NOMO-1 treated with dmso at 0.1 percent for 144 hours (cell line): ENCODE data around the gene SWAP70.
"Not testable (repeated sequence)": the region's sequence is repeated elsewhere in the genome, so short reads cannot be mapped to it uniquely, and the experiment has no call there.

ENCODE experiments used
- DNase-seq: peaks from one replicate; lab custom pipeline; 2025; ENCODE audit not compliant: unreplicated experiment; lab: John Stamatoyannopoulos, UW

Gene SWAP70

DNA sequence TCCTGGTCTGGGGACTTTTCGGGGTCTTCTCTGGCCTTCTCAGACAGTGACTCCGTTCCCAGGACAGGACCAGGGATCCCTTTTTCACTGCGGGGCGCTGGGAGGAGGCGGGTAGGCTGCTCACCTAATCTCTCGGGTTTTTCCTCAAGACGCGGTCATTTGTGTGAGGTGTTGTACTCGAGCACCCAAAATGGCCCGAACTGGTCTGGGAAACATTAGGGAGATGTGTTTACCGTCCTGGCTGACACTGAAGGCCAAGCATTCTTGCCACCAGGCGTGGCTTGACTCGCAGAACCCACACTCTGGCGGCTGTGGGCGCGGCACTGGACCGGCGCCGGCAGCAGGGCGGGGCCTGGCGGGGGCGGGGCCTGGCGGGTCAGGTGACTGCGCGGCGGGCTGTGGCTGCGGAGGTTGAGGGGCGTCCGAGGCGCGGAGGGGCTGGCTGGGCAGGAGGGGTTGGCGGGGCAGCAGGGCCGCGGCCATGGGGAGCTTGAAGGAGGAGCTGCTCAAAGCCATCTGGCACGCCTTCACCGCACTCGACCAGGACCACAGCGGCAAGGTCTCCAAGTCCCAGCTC is at the start of gene SWAP70:
Gene SWAP70 (plus strand): TSS at position 379 of the 577 bp plus-strand sequence. CDS start 103 bp downstream, at position 482.
- peak; percentile 59 for DNase-seq

DNA sequence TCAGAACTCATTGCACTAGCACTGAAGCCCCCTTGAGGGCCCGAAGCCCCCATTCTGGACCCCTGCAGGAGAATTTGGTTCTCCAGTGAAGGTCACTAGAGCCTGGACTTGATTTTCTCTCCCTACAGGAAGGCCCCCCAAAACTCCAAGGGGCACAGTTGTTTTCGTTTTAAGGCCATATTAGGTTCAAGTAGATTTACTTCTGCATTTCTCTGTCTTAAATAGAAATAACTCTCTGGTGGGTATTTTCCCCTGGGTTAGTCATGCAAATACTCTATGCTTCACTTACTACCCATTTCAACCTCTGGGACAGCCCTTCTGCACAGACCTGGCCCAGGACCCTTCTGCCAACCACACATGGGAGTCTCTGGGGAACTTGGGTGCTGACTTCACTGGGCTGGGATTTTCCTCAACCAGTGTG is 48.8 kb upstream of the SWAP70 start:
- no peak for DNase-seq

DNA sequence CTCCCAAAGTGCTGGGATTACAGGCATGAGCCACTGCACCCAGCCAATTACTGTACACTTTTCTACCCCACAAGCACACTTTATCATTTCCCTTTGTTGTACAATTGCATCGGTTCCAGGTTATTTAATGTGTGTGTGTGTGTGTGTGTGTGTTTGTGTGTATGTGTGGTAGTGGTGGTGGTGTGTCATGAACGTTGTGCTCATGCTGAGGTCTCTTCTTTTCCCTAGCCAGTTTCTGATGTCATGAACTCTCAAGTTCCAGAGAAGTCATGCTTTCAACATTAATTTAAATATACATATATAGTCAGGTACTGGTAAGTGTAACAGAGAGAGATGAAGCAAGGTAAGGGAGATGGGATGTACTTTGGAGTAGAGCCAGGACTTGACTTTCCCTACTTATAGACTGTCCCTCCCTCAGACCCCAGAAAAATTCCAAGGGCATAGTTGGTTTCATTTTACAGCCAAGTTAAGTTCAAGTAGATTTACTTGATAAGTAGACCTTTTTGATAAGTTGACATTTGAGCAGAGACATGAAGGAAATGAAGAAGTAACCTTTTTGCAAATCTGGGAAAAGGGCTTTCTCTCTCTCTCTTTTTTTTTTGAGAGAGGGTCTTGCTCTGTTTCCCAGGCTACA is 47.7 kb upstream of the SWAP70 start:
- DNase-seq: no peak

DNA sequence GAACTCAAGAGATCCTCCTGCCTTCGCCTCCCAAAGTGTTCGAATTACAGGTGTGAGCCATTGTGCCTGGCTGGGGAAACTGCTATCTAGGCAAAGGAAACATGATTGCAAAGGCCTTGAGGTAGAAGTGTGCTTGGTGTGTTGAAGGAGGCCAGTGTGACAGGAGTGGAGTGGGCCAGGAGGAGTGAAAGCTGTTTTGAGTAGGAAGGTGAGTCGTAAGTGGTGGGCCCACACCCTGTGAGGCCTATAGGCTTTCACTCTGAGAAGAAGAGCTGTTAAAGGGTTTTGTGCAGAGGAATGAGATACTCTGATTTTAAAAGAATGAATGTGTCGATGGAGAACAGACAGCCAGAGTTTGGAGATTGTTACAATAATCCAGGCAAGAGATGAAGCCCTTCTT is 47.0 kb upstream of the SWAP70 start:
- no peak for DNase-seq

DNA sequence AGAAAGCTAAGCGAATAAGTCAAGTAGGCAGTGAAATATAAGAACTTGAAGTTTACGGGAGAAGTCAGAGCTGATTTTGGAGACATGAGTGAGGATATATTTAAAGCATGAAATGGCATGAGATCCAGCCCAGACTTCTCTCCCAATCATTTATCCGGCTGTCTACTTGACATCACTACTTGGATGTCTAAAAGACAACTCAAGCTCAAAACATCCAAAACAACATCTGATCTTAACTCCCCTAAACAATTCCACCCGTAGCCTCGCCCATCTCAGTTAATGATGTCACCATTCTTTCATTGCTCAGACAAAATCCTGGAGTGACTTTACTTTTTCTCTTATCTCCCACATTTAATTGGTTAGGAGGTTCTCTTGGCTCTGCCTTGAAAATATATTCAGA is 45.9 kb upstream of the SWAP70 start:
- DNase-seq: no peak

DNA sequence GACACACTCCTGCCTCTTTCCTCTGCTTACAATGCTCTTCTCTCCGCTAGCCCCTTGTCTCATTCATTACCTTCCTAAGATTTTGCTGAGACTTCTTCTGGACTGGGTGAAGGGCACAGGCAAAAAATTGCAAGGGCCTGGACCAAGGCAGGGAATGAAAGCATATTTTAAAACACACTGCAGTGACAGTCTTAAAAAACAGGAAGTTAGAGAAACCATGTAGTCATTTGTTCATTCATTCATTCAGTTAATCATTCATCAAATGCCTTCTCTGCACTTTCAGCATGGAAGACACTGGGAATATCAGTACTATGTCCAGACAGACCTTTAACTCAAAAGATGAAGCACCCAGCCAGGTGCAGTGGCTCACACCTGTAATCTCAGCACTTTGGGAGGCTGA is 44.9 kb upstream of the SWAP70 start:
- no peak for DNase-seq

DNA sequence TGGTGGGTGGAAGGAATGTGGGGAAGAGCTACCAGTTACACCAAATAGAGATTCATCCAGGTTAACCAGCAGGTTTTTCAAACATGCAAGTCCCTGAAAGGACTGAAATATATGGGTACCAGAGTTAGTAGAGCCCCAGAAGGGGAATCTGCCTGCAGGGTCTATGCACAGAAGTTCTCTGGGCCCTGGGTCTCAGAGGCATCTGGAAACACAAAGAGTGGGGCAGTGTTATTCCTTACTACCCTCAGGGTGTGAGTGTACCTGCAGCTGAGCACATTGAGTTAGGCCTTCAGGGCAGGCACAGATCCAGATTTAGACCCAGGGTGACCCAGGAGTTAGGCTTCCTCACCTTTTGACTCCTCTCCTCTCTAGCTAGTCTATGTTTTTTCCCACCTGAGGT is 43.9 kb upstream of the SWAP70 start:
- DNase-seq: no peak

GRCh38 chr11:9622353-9622752 is 41.5 kb upstream of the SWAP70 start:
- not testable (repeated sequence) for DNase-seq

GRCh38 chr11:9623053-9623452 is 40.8 kb upstream of the SWAP70 start:
- not testable (repeated sequence) for DNase-seq

DNA sequence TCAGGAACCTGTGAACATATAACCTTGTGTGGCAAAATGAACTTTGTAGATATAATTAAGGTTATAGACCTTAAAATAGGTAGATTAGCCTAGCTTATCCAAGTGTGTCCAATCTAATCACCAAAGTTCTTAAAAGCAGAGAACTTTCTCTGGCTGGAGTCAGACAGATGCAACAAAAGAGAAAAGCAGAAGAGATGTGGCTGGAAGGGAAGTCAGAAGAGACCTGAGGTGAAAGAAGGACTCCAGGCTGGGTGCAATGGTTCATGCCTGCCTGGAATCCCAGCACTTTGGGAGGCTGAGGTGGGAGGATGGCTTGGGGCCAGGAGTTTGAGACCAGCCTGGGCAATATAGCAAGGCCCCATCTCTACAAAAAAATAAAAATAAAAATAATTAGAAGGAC is 39.4 kb upstream of the SWAP70 start:
- no peak for DNase-seq

DNA sequence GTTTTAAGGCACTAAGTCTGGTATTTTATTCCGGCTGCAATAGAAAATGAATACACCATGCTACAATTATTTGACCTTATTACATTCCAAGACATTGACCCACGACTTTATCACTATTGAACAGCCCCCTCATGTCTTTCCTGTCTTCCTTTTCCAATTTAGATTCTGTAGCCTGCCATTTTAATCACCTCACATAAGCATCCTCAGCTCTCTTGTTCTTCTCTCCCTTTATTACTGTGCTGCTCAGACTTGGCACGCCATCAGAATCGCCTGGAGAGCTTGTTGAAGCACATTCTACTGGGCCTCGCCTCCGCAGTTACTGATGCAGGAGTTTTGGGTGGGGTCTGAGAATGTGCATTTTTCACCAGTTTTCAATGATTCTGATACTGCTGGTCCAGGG is 38.7 kb upstream of the SWAP70 start:
- no peak for DNase-seq

GRCh38 chr11:9625728-9626127 is 38.1 kb upstream of the SWAP70 start:
- DNase-seq: no peak

DNA sequence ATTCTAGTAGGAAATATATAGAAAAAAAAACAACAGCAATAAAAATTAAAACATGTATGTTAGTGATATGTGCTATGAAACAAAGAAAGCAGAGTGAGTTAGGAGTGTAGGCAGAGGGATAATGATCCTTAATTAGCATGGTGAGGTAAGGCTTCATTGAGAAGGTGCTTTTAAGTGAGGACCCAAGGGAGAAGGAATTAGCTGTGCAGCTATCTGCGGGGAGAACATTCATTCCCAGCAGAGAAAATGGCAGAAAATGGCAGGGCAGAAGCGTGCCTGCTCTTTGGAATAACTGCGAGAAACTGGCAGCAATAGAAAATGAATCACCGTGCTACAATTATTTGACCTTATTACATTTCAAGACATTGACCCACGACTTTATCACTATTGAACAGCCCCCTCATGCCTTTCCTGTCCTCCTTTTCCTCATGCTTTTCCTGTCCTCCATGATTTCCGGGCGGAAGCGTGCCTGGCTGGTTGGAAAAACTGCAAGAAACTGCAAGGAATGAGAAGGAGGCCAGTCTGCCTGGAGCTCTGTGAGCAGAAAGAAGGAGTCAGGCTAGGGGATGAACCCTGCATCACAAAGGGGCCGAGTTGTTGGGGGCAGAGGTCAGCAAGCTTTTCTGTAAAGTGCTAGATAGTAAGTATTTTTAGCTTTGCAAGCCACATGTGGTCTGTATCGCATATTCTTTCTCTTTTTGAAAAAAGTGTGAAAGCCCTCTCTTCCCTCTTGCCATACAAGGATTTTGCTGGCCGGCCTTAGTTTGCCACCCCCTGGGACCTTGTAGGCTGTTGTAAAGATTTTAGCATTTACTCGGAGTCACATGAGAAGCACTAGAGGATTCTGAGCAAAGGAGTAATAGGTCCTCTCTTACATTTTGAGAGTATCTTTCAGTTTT is 37.1 kb upstream of the SWAP70 start:
- DNase-seq: no peak

- DNase-seq: no peak
These were observed 34.8 kb upstream of the SWAP70 start for GRCh38 chr11:9629064-9629463.

DNA sequence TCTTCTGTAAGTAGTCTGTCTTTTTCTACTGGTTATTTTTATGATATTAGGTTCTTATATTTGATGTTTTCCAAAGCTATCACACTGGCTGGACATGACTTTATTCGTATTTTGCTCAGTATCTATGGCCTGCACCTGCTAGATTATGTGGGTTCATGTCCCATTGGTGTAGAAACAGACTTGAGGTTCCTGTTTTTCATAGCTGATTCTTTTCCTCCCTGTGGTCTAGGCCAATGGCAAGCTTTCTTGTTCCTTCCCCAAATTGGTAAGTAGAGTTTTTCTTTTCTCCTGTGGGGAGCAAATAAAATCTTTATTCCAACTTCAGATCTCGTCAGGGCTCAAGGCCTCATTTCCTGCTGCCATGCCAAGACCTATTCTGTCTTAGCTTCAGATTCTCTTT is 30.2 kb upstream of the SWAP70 start:
- DNase-seq: peak; percentile 12

- DNase-seq: no peak
These were observed 27.2 kb upstream of the SWAP70 start for GRCh38 chr11:9636691-9637090.

DNA sequence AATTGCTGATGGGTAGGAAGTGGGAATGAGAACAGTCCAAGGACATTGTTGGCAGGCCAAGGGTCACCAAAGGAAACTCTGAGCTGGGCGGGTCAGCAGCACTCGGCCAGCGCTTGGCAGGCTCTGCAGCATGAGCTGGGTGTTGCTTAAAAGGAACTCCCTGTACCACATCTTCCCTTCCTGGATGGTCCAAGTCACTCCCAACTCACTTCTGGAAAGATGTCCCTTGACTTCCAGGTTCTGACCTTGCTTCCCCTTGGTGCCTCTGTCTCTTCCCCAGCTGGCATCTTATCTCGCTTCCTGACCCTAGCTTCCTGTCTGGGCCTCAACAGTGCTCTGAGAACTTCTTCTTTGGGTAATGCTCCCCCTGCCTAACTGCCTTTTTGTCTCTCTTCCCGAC is 24.8 kb upstream of the SWAP70 start:
- no peak for DNase-seq

DNA sequence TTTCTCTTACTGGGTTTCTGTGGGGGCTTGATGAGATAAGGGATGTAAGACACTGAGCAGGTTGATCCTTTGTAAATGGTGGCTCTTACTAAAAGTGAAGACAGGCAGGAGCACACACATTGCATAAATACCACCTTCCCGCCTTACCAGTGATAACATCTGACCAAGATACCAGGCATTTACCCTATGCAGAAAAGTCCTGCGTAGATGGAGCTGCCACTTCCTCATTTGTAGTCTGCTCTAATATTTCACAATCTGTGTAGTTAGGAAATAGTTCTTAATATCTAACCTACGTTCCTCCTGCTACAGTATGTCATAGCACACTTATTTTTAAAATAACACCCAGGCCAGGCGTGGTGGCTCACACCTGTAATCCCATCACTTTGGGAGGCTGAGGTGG is 23.9 kb upstream of the SWAP70 start:
- peak; percentile 83 for DNase-seq

DNA sequence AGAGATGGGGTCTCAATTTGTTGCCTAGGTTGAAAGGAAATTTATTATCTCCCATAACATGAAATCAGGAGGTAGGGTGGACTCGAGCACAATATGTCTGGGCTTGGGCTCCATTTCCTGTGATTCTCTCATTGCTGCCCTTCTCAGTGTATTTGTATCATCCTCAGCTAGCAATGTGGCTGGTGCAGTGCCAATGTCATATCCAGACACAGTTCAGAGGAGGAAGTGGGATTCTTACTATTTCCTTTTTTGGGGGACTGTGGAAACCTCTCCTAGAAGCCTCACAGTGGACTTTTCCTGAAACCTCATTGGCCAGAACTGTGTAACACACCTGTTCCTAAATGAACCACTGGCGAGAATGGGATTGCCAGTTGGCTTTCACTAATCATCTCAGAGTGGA is 21.0 kb upstream of the SWAP70 start:
- no peak for DNase-seq

DNA sequence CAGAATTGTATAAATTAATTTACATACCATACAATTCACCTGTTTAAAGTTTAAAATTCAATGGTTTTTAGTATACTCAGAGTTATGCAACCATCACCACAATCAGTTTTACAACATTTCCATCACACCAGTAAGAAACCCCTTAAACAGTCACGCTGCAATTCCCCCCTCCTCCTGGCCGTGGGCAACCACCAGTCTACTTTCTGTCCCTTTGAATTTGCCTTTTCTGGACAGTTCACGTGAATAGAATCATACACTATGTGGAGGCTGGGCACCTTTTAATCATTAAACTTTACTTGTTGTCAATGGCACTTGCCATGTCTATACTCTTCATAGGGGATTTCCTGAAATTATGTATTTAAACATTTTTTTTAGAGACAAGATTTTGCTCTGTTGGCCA is 20.1 kb upstream of the SWAP70 start:
- DNase-seq: no peak

DNA sequence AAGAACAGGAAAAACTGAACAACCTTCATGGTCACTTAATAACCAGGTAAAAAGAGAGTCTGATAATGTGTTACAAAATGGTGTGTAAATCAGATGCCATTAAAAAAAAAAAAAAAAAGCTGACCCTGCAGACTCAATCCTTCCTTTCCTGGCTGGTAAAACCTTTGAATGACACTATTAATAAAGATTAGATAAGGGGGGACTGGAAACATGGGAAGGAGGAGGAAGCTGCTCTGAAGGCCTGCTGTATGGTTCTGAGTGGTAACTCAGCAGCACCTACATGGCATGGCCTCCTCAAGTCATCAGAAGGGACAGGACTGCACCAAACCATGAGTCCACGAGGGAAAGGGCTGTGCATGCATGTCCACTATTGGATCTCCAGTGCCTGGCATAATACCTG is 18.0 kb upstream of the SWAP70 start:
- no peak for DNase-seq

DNA sequence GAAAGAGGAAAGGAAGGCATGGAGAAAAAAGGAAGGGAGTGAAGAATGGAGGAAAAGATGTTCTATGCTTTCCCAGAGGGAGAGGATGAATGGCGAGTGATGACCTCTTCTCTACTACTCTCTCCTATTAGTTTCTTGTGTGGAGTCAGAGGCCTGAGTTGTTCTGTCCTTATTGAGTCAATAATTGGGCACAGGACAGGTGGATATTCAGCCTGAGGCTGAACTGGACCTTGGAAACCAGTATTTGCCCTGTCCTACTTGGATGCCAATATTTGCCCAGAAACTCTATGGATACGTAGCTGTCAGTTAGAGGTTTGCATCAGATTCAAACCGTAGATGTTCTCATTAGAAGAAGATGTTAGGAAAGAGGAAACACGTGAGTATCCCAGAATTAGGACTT is 17.6 kb upstream of the SWAP70 start:
- no peak for DNase-seq
